RWPE1 (cell line): ENCODE measurements around the gene UST.

Source experiments
- CTCF ChIA-PET: fragments of 350-600 bp; sonication (Branson Sonifier 250); formaldehyde crosslinking; extraction: SDS; loops from one replicate; lab custom pipeline; 2021; lab: Yijun Ruan, JAX
- POLR2A ChIA-PET: fragments of 400-600 bp; formaldehyde crosslinking; extraction: SDS; loops from one replicate; lab custom pipeline; 2020; ENCODE audit warnings: antibody characterized with exemption; ENCODE audit not compliant: low non-redundant PET; lab: Yijun Ruan, JAX
- DNase-seq: peaks from one replicate; pipeline ENCODE4 v3.0.0; 2012; ENCODE audit warnings: low spot score
- H3K27ac ChIP-seq: fragments of 450-650 bp; 2 replicates; pipeline ENCODE4 v1.5.1; 2017
- CTCF ChIP-seq: fragments of 450-650 bp; conservative IDR thresholded peaks from 2 replicates; pipeline ENCODE4 v1.5.1; 2017; ENCODE audit warnings: low read depth, mild to moderate bottlenecking

UST gene

GRCh38 chr6:148985499-148985898, 238.7 kb downstream of the UST start:
- no peak overlapping the region for H3K27ac ChIP-seq
- ChIA-PET POLR2A (no interaction called here), CTCF (no interaction called here)
- no peak for DNase-seq
- TF ChIP-seq CTCF, result no peak

- DNase-seq, result no peak
- ChIA-PET POLR2A (interaction anchor here (0.5 kb wide), 1 partner anchor 235 kb away, joined by 3 read pairs; no protein-coding TSS in a partner anchor), CTCF (no interaction called here)
- no peak overlapping the region for H3K27ac ChIP-seq
- no peak for TF ChIP-seq CTCF
Observed at GRCh38 chr6:148986608-148987007, 239.8 kb downstream of the UST start.

- TF ChIP-seq CTCF, result no peak
- ChIA-PET CTCF (interaction anchor here (0.5 to 1.1 kb wide), 3 partner anchors 14 to 463 kb away, joined by 3 to 4 read pairs (median 4); no protein-coding TSS in a partner anchor), POLR2A (no interaction called here)
- DNase-seq, result no peak
- H3K27ac ChIP-seq, result no peak overlapping the region
Observed at GRCh38 chr6:148987982-148988381, 241.2 kb downstream of the UST start.

GRCh38 chr6:148989585-148989984, 242.8 kb downstream of the UST start:
- ChIA-PET POLR2A (no interaction called here), CTCF (interaction anchor here (0.6 kb wide), 1 partner anchor 91 kb away, joined by 3 read pairs; no protein-coding TSS in a partner anchor)
- TF ChIP-seq CTCF, result no peak
- no peak for DNase-seq
- H3K27ac ChIP-seq, result no peak overlapping the region

GRCh38 chr6:148990403-148990802, 243.6 kb downstream of the UST start:
- no peak overlapping the region for H3K27ac ChIP-seq
- POLR2A ChIA-PET, result no interaction called here
- CTCF ChIA-PET, result interaction anchor here (0.6 kb wide), 3 partner anchors 391 to 1027 kb away, joined by 3 to 4 read pairs (median 4); no protein-coding TSS in a partner anchor
- no peak for DNase-seq
- no peak for TF ChIP-seq CTCF

GRCh38 chr6:148996815-148997214, 250.0 kb downstream of the UST start:
- CTCF ChIA-PET, result interaction anchor here (0.6 kb wide), 1 partner anchor 374 kb away, joined by 4 read pairs; no protein-coding TSS in a partner anchor
- DNase-seq, result no peak
- no peak for TF ChIP-seq CTCF
- POLR2A ChIA-PET, result no interaction called here
- H3K27ac ChIP-seq, result no peak overlapping the region
